ENCODE measurements around the gene ATXN1.
"Not testable (repeated sequence)": the region's sequence is repeated elsewhere in the genome, so short reads cannot be mapped to it uniquely, and the experiment has no call there.

The ATXN1 gene

GRCh38 chr6:16286151-16286522, 475.1 kb downstream of the ATXN1 start:
- DNase-seq: no peak

DNA sequence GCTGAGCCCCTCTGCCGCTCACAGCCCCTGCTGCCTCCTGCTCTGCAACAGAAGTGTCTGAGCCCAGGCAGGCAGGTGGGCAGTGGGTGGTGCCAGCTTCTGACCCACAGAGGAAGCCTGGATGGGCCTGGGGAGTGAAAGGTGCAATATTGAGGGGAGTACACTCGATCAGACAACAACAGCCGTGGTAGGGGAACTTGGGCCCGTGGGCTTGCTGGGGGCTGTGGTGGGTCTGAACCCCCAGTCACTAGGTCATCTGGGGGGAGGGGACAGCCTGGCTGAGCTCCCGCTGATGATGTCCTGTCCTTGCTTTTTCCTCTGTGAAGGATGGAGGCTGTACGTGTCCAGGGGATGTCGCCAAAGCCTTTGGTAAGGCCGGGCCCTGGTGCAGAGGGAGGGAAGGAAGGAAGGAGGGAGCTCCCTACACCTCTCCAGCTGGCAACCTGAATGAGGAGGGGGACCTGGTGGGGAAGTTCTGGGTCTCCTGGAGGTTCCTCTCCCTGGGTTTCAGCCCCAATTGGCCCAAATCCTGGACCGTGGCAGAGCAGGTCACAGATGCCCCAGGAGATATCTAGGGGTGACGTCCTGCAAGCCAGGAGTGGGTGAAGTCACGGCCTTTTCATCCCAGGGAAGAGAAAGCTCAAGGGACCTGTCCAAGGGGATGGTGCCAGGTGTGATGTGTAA, 475.7 kb downstream of the ATXN1 start:
- no peak for DNase-seq

DNA sequence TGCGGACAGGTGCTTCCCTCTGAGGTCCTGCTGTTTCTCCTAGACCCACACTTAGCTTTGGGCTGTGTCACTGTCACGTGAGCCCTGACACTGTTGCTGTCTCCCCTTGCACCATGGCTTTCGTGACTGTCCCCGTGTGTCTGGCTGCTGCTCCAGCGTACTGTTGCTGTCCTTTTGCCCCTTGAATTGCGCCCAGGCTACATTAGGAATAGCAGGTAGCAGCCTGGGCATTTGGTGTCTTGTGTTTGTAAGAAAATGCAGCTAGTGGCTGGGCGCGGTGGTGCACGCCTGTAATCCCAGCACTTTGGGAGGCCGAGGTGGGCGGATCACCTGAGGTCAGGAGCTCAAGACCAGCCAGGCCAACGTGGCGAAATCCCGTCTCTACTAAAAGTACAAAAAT, 476.8 kb downstream of the ATXN1 start:
- no peak for DNase-seq

DNA sequence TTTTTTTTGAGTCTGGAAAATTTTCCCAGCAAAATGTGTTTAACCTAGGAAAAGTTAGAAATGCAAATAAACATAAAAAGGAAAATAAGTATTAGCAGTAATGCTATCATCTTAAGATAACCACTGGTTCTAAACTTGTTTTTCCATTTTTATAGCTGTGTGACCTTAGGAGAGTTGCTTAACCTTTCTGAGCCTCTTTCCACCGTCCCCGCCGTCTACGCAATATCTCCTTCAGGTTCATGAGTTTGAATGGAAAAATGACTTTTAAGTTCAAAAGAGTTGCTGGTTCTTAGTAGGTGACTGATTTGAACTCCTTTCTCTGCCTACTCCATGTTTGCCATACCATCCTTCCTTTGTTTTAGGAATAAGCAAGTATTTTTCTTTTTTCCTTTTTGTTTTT, 478.9 kb downstream of the ATXN1 start:
- DNase-seq: no peak

DNA sequence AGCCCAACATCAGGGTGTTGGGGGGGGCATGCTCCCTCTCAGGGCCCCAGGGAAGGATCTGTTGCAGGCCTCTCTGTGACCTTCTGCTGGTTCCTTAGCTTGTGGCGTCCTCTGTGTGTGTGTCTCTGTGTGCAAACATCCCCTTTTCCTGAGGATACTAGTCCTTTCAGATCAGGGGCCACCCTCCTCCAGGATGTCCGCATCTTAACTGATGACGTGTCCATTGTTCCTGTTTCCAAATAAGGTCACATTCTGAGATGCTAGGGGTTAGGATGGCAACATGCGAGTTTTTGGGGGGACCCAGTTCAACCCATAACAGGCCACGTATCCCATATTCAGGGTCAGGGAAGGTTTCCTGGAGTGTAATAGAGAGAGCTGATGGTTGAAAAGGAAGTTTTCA, 482.0 kb downstream of the ATXN1 start:
- DNase-seq: no peak

DNA sequence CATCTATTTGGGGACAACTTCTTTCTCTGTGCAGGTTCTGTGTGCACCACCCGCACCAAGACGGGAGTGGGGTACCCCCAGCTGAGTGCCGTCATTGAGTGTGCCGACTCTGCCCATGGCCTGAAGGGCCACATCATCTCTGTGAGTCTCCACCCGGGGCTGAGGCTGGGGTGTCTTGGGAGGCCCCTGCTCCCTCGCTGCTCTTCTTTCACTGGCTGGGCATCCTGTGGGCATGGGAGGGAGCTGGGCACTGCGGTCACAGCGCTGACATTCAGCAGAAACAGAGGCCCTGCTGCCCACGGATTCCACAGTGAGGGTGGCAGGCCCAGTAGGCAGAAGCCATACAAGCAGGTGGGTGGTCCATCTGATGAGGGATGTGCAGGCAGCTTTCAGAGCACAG, 482.5 kb downstream of the ATXN1 start:
- DNase-seq: no peak

- DNase-seq: no peak
Observed at GRCh38 chr6:16278048-16278724, 483.1 kb downstream of the ATXN1 start.

DNA sequence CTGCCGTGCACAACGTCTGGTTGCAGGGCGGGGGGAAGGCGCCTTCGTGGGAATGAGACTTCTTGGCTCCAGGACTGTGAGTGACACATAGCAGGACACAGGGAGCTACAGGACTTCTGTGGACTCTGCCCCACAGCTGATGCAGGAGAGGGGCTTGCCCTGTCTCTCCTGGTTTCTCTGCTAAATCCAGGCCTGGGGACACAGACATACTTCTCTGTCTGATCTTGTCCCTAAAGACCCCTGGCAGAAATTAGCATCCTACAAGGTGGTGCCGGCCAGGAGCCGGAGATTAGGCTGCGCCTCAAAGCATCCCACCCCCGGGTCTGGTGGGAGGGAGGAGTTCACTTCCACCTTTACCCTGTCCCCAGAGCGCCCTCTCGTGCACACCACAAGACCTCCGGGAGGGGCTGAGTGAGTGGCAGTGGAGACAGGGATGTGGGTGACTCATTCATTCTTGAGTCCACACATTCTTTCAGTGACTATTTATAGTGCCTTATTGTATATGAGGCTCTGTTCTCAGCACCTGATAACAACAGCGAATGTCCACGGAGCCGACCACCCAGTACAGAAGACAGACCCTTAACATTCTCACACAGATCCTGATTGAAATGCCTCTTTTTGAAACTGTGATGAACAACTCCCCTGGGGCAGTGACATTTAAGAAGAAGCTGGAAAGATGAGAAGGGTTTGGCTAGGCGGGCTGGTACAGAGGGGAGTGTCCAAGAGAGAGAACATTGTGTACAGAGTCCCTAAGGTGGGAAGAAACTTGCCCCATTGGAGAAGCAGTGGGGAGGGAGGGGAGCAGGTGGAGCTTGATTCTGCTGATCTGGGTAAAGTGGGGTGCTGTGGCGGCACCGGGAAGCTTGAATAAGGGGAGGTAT, 483.9 kb downstream of the ATXN1 start:
- no peak for DNase-seq

DNA sequence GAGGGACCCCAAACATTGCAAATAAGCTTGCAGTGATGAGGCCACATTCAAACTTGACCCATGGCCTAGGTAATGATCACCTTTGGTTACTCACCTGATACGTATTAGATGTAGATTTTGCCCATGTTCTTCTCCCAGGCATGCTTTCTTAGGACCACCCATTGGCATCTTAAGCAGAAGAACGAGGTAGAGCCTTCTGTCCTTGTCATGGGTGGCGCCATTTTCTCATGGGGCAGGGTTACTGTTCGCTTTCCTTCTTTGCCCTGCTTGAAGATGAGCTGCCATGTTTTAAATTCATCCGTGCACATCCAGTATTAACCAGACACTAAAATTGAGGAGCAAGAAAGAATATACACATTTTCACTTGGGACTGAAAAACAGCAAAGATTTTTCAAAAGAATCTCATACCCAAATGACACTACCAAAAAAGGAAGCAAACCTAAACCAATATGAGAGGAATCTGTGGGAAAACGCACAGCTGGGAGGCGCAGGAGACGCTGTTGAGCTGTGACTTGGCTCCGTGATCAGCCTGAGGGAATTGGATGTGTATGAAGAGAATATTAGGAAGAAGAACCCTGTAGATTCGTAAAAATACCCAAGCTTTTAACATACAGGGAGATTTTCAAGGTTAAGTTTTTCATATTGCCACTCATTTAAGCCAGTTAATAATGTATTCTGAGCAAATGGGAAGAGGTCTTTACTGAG, 486.2 kb downstream of the ATXN1 start:
- DNase-seq: no peak

DNA sequence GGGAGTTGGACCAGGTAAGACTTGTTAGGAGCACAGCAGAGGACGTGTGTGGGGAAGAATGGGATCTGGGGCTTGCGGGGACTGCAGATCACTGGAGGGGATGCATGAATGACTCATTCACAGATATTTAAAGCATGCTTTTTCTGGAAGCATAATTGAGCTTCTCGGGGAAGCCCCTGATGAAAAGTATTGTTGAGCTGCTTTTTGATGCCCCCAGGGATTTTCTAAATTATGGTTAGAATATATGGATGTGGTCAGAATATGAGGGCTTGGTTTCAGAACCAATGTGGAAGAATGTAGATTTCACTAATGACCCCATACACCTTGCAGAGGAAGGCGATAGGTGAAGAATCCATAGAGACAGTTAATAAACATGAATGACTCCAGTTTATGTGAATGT, 486.8 kb downstream of the ATXN1 start:
- no peak for DNase-seq

DNA sequence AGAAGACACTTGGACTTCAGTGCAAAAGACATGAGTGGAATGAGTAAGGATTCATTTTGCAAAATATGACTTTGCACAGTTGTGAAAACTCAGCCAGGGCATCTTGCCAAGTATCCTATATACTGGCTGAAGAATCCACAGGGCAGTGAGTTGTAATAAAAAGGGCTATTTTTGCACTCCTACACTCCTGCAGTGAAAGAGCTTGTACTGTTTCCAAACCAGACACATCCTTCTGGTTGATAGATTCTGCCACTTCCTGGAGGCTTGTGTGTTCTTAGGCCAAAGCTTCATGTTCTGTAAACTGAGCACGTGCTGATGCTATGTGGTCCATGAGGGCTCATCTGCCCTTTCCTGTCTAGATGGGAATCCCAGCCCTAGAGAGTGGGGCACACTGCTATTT, 488.0 kb downstream of the ATXN1 start:
- DNase-seq: no peak

DNA sequence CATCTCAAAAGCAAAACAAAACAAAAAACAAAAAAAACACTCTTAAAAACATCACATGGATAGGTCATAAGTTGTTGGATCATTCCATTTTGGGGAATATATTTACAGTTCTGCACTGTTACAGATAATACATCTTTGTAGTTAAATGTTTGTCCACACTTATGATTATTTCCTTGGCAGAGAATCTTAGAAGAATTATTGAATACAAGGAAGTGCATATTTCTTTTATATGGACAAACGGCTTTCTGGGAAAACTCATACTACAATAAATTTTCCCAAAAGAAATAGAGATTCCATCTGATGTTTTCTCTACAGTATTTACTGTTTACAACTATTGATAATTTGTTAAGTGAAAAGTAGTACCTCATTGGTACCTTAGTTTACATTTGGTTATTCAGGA, 489.1 kb downstream of the ATXN1 start:
- no peak for DNase-seq

DNA sequence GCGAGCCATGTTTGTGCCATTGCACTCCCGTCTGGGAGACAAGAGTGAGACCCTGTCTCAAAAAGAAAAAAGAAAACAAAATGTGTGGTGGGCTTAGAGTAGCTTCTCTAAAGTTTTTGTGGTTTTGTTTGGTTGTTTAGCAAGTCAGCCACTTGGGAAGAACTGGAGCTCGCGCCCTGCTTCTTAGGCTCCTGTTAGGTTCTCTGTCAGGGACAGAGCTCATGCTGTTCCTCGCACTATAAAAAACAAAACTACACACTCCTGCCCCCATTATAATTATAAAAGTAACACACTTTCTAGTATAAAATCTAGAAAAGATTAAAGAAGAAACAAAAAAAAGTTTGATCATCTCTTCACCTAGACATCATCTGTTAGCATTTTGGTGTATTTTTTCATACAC, 489.8 kb downstream of the ATXN1 start:
- no peak for DNase-seq

DNA sequence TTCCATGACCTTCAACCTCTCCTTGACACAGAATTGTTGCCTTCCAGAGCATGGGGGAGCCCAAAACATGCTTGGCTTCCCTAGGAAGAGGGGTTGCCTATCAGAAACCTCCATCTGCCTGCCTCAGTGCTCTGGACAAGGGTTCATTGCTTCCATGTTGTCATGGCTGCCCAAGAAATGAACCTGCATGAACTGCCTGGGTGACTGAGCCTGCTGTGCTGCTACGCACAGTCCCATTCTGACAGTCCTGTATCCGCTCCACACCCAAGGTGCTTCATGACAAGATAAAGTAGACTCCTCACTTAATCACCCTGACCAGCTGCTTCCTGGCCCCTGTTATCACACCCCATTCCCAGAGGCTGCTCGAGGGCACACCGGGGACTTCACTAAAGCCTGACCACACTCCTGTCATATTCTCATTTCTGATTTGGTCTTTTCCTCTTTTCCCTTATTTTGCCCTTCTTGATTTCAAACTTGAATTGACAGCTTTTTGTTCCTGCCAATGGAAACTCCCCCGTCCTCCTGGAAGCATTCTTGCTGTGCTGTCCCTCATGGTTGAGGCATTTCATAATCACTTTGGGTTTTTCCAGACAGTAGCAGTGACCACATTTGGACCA, 491.0 kb downstream of the ATXN1 start:
- DNase-seq: no peak

DNA sequence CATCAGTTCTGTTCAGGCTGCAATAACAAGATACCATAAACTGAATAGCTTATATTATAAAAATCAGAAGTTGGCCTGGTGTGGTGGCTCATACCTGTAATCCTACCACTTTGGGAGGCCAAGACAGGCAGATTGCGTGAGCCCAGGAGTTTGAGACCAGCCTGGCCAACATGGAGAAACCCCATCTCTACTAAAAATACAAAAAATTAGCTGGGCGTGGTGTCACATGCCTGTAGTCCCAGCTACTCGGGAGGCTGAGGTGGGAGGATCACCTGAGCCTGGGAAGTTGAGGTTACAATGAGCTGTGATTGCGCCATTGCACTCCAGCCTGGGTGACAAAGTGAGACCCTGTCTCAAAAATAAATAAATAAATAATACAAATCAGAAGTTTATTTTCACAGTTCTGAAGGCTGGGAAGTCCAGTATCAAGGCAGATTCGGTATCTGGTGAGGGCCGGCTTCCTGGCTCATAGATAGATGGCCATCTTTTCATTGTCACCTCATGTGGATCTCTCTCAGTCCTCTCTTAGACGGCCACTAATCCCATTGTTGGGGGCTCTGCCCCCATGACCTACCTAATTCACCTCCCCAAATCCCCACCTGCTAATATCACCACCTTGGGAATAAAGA, 491.7 kb downstream of the ATXN1 start:
- not testable (repeated sequence) for DNase-seq

GRCh38 chr6:16267428-16268263, 493.6 kb downstream of the ATXN1 start:
- DNase-seq: no peak

DNA sequence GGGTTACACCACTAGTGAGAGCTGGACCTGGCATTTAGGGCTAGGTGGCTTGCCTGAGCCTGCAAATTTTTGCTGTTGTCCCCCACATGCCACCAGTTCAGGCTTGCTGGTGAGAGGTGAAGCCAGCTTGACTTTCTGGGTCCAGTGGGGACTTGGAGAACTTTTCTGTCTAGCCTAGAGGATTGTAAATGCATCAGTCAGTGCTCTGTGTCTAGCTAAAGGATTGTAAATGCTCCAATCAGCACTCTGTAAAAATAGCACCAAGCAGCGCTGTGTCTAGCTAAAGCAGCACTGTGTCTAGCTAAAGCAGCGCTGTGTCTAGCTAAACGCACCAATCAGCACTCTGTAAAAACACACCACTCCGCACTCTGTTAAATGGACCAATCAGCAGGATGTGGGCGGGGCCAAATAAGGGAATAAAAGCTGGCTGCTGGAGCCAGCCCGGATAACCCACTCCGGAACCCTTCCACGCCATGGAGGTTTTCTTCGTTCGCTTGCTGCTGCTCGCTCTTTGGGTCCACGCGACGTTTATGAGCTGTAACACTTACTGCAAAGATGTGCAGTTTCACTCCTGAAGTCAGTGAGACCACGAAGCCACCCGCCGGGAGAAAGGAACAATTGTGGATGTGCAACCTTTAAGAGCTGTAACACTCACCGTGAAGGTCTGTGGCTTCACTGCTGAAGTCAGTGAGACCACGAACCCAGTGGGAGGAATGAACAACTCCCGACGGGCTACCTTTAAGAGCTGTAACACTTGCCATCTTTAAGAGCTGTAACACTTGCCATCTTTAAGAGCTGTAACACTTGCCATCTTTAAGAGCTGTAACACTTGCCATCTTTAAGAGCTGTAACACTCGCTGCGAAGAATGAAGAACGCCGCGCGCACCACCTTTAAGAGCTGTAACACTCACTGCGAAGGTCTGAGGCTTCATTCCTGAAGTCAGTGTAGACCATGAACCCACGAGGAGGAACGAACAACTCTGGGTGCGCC, 495.6 kb downstream of the ATXN1 start:
- DNase-seq: no peak

DNA sequence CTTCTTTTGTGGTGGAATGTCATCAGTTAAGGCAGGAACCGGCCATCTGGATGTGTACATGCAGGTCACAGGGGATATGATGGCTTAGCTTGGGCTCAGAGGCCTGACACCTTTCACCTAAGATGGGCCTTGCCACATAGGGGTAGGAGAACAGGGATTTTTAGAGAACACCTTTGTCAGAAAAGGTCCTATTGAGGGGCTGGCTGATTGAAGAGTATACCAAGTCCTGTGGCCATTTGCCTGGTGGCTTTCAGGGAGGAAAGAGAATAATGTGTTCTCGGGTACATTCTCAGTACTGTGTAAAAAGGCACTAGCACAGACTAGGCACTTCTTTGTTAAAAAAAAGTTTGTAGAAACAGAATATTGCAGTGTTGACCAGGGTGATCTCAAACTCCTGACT, 496.5 kb downstream of the ATXN1 start:
- no peak for DNase-seq

- DNase-seq: not testable (repeated sequence)
Observed at GRCh38 chr6:16263464-16264099, 497.7 kb downstream of the ATXN1 start.

GRCh38 chr6:16262773-16263172, 498.5 kb downstream of the ATXN1 start:
- not testable (repeated sequence) for DNase-seq
